GM12873 (cell line): ENCODE measurements around the gene KYNU.

Experiments used
- TF ChIP-seq, protein P1 (sequence below): IDR thresholded peaks from 2 replicates; pipeline ENCODE4 v1.5.1; 2012; ENCODE audit warnings: low read depth, mild to moderate bottlenecking, moderate library complexity, low read length, control low read depth; ENCODE audit not compliant: insufficient read depth; ENCODE audit errors: missing control alignments

KYNU gene

DNA sequence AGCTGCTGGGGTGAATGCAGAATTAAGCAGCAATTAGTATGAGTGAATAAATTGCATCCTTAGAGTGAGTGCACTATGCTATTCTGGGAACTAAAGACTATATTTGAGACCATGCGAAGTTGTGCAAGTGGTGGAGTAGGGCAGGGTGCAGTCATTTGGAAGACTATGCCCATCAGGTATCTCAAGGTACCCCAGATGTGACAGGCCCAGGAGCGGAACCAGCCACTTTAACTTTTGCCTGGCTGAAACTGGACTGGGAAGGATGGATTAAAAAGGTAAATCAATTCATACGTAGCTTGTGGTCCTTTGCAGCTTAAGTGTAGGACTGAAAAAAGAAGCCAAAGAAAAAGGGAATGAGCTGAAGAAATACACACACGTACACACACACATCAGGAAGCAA lies 1.7 kb downstream of the KYNU start:
- TF ChIP-seq, protein P1, sequence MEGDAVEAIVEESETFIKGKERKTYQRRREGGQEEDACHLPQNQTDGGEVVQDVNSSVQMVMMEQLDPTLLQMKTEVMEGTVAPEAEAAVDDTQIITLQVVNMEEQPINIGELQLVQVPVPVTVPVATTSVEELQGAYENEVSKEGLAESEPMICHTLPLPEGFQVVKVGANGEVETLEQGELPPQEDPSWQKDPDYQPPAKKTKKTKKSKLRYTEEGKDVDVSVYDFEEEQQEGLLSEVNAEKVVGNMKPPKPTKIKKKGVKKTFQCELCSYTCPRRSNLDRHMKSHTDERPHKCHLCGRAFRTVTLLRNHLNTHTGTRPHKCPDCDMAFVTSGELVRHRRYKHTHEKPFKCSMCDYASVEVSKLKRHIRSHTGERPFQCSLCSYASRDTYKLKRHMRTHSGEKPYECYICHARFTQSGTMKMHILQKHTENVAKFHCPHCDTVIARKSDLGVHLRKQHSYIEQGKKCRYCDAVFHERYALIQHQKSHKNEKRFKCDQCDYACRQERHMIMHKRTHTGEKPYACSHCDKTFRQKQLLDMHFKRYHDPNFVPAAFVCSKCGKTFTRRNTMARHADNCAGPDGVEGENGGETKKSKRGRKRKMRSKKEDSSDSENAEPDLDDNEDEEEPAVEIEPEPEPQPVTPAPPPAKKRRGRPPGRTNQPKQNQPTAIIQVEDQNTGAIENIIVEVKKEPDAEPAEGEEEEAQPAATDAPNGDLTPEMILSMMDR: no peak

DNA sequence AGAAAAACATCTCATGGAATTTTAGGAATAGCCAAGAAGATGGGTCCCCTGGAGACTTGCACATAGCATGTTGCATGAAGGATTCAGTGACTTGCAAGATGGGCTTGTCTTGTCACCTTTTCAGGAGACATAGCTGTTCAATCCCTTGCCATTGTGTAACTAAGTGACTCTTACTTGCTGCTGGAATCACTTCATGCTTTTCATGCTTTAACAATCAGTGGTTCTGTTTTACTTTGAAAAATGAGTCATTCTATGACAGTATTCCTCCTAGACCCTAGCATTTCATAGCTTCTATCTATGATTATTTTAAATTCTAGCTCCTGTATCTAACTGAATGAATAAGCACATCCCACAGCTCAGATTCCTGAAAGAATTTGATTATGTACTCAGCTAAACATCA lies 2.8 kb downstream of the KYNU start:
- TF ChIP-seq, protein P1: no peak

DNA sequence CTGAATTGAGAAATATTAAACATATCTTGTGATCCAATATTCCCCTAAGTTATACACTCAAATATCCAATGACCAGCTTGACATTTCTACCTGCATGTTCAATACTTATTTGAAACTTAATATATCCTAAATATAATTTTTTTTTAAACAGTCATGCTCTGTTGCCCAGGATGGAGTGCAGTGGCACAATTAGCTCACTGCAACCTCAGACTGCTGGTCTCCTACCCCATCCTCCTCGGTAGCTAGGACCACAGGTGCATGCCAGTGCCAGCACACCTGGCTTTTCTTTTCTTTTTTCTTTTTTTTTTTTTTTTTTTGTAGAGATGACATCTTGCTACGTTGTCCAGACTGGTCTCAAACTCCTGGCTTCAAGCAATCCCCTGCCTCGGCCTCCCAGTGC lies 4.2 kb downstream of the KYNU start:
- TF ChIP-seq, protein P1: no peak

DNA sequence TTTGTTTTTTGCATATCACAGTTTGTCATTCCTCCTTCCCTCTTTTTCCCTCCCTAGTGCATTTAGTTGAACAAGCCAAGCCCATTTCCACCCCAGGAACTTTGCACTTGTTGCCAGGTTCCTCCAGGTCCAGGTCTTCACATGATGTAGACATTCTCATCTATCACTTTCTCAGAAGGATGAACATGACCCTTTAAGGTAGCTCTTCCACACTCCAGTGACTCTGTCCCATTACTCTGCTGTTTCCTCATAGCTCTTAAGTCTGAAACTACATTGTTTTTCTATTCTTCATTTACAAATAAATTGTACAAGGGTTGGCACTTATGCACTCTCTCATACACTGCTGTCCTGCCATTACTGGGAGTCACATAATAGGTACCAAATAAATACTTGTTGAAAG lies 6.1 kb downstream of the KYNU start:
- TF ChIP-seq, protein P1: no peak

DNA sequence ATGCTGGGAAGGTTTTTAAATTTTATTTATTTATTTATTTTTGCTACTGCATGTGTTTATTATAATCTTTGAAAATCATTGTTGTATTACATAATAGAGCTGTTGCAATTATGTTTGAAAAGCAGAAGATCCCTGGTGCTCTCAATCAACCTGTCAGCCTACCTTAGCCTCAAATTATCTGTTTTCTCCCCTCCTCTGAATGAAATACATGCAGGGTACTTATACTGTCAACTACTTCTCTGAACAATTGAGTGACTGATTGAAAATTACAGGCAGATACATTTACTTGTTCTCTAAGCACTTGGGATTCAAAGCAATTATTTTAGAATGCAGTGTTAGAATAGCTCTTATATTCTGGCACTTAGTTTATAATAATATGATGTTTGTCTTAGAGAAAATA lies 8.1 kb downstream of the KYNU start:
- TF ChIP-seq, protein P1: no peak

DNA sequence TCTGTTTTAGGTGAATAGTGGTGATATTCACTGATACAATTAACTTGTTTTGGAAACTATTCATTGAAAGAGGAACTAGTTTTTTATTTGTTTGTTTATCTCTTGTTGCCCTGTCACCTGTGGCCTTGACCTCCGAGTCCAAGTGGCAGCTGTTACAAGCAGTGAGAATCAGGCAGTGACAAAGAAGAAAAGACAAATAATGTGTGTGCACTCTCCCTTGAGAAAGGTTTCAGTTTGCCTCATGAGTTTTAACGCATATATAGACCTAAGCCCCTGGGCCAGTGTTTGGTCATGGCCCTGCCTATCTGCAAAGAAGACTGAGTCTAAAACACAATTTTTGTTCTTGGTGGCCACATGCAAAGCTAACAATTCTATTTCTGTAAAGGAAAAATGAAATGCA lies 15.3 kb downstream of the KYNU start:
- TF ChIP-seq, protein P1: no peak

DNA sequence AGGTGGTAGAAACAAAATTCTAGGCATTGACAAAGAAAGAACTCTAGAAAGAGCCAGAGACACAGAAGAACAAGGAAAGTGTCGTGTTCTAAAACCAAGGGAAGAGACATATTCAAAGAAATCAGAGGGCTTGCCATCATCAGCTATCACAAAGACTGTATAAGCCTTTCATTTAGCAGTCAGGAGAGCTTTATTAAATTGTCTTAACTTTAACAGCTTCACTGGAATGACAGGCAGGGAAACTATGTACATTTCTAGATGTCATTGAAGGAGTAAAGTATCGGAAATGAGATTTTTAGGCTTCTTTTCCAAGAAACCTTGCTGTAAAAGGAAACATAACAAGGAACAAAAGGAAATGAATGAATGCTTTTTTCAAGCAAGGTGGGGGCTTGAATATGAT lies 15.8 kb downstream of the KYNU start:
- TF ChIP-seq, protein P1: no peak
